Memory B cell (primary cell): ENCODE results near the gene ZC3H12C.

ENCODE experiments used
- ATAC-seq: fragments of 150-1000 bp; cut with Tn5 transposase; 2 replicates; pipeline ENCODE4 v1.10.0; 2021; ENCODE audit warnings: low read depth, mild to moderate bottlenecking, moderate library complexity
- DNase-seq, 2 donors: peaks; one replicate each; pipeline ENCODE4 v3.0.0; 2022; ENCODE audit warnings: low spot score in 2 of 2
- H3K27ac Mint-ChIP-seq: one replicate; pipeline ENCODE4 v1.8.0; 2022; ENCODE audit warnings: mild to moderate bottlenecking, moderate library complexity, mixed read lengths
- H3K27me3 Mint-ChIP-seq: one replicate; pipeline ENCODE4 v1.8.0; 2022; ENCODE audit warnings: mixed read lengths
- H3K36me3 Mint-ChIP-seq: one replicate; pipeline ENCODE4 v1.8.0; 2022; ENCODE audit warnings: mild to moderate bottlenecking, mixed read lengths
- H3K4me1 Mint-ChIP-seq: one replicate; pipeline ENCODE4 v1.8.0; 2022; ENCODE audit warnings: mixed read lengths
- H3K4me3 Mint-ChIP-seq: one replicate; pipeline ENCODE4 v1.8.0; 2022; ENCODE audit warnings: mild to moderate bottlenecking, moderate library complexity, mixed read lengths
- H3K9me3 Mint-ChIP-seq: one replicate; pipeline ENCODE4 v1.8.0; 2022; ENCODE audit warnings: mixed read lengths

The ZC3H12C gene

DNA sequence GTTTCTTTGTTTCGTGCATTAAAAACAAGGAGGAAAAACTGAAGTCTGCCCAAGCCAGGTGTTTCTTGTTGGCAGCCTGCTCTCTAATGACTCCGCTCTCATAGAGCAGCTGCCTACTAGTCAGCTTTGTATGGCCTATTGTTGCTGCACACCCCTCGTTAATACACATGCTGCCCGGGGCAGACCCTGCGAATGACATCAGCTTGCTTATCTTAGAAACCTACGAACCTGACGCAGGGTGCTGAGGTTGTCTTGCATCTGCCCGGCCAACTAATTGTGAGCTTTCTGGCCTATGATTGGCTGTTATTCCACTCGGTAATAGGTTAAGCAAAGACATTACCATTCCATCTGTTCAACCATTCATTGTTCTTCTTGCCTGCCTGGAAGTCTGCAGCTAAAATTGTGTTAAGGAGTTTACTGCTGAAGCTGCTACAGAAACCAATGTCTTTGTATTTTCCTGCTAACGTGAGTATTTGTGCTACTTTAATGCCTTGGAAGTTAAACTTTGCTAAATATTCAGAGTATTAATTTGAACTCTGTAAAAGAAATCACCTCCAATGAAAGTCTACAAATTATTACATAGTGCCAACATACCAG is 37.5 kb downstream of the ZC3H12C start:
- H3K9me3 Mint-ChIP-seq: no peaks in the 10 kb centered on the region
- no peaks in the 10 kb centered on the region for H3K4me1 Mint-ChIP-seq
- H3K4me3 Mint-ChIP-seq: no peak overlapping the region
- H3K36me3 Mint-ChIP-seq: no peaks in the 10 kb centered on the region
- DNase-seq: no peak
- peaks cover 9% of the 10 kb centered on the region for H3K27me3 Mint-ChIP-seq
- no peak for ATAC-seq
- H3K27ac Mint-ChIP-seq: no peak overlapping the region

DNA sequence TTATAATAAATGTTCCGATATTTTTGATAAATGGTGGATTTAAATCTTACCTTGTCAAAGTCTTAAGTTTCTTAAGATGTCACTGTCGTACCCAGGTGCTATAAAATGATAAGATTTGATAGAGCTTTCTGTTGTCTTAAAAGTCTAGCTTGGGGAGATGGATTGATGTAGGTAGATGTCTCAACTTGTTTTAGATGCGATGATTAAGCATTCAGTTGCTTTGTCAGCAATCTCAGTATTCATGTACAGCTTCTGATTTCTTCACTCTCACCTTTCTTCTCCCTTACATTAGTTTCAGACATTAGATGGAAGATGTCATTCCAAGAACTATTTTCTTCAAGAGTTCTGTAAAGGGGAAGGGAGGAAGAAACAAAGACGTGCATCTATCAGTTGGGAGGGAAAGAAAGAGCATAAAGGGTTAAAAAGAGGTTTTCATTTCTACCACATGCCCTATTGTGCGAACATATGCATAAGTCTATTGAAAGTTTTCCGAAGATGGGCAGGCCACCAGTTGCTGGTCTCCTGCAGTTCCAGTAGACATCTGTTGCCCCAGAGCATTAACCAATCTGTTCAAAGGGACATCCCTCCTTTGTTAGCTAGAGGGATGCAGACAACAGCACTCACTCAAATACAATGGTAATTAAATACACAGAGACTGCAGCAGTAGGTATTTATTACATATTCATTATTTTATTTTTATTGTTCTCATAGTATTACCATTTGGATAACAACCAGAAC is 38.4 kb downstream of the ZC3H12C start:
- ATAC-seq: no peak
- Mint-ChIP-seq H3K36me3 (no peaks in the 10 kb centered on the region), H3K27me3 (peaks cover 9% of the 10 kb centered on the region), H3K9me3 (no peaks in the 10 kb centered on the region), H3K27ac (no peak overlapping the region), H3K4me3 (no peak overlapping the region), H3K4me1 (no peaks in the 10 kb centered on the region)
- DNase-seq: no peak

DNA sequence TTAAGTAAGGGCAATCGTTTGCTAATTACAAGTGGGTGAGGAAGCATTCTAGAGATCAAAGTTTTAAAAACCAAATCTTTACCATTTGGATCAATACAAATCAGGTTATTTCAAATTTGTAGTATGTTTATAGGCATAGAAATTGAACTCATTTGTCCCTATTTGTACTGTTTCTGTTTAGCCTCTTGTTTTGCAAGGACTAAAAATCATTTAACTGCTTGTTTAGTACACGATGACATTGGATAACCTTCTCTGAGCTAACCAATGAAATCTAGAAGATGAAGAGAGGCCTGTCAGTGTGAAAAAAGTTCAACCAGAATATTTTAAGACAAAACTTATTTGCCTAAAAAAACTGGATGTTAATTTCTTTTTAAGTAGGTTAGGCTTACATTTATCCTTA is 40.0 kb downstream of the ZC3H12C start:
- Mint-ChIP-seq H3K4me3 (no peak overlapping the region), H3K9me3 (no peaks in the 10 kb centered on the region), H3K27me3 (peaks cover 11% of the 10 kb centered on the region), H3K36me3 (no peaks in the 10 kb centered on the region), H3K4me1 (no peaks in the 10 kb centered on the region), H3K27ac (no peak overlapping the region)
- ATAC-seq (no peak), DNase-seq (no peak)

DNA sequence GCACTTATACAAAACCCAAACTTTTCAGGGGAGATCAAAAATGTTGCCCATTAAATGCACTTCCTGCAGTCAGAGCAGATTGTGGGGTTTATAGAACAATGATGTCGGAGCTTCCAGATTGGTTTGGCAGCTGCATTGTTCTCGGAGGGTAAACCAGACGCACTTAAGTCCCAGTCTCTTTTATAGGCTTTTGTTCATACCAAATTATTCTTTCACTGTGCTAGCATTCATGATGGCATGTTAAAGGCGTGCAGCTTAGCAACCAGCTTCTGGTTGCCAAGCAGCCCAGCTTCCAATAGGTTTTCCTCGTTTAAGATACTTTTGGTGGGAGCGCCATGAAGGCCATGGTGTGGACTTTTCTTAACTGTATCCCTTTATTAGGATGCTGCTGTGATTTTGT is 40.9 kb downstream of the ZC3H12C start:
- ATAC-seq: no peak
- peaks cover 9% of the 10 kb centered on the region for H3K27me3 Mint-ChIP-seq

DNA sequence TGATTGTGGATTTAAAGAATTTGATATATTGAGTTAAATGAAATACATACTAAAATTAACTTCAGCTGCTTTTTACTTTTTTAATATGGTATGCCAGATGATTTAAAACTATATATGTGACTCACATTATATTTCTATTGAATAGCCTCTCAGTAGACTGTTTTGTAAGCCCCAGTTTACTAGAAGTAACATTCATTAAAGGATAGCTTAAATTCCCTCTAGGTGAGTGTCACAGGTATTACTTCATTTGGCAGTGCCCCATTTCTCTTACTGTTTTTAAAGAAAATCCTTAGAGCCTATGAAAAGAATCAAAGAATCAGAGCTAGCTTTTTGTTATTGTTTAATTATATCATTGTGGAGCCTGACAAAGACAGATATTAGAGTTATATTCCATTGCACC is 48.6 kb downstream of the ZC3H12C start:
- Mint-ChIP-seq H3K27me3 (peaks cover 6% of the 10 kb centered on the region), H3K9me3 (peaks cover 2% of the 10 kb centered on the region), H3K36me3 (no peaks in the 10 kb centered on the region), H3K4me3 (no peak overlapping the region), H3K27ac (no peak overlapping the region), H3K4me1 (no peaks in the 10 kb centered on the region)
- ATAC-seq (no peak), DNase-seq (no peak)

More for the DNA sequence above, 40.9 kb downstream of the ZC3H12C start:
- H3K4me3 Mint-ChIP-seq: no peak overlapping the region
- H3K27ac Mint-ChIP-seq: no peak overlapping the region
- no peaks in the 10 kb centered on the region for H3K4me1 Mint-ChIP-seq
- DNase-seq: no peak
- H3K36me3 Mint-ChIP-seq: no peaks in the 10 kb centered on the region
- H3K9me3 Mint-ChIP-seq: no peaks in the 10 kb centered on the region

DNA sequence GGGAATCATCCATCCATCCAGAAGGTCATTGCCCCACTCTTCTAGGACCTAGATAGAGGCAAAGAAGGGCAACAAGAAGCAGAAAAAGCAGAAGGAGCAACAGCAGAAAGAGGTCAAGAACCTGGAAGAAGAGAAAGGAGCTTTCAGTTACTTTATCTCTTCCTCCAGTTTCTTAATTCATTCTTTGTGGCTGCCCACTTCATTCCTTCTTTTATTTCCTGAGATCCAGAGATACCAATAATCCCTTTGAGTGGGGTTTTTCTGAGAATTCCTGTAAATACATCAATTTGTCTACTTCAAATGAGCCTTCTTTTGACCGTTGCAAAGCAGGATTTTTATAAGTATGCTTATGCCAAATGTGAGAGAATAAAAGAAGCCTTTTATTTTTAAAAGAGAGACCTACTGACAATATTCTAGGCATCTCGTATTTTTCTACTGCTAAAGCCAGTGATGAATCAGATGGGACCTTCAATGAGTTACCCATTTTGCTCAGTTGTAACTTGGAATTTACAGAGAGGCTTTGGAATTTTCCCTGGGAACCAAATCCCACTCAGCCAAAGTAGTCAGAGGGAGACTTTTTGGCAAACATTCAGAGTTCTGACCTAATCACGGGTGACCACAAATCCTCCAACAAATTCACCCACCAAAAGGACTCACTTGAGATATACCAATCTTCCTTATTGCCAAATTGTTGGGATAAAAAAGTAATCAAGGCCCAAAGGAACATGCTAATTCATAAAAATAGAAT is 54.9 kb downstream of the ZC3H12C start:
- Mint-ChIP-seq H3K4me3 (no peak overlapping the region), H3K27ac (no peak overlapping the region), H3K4me1 (peaks cover 2% of the 10 kb centered on the region), H3K36me3 (no peaks in the 10 kb centered on the region), H3K9me3 (peaks cover 2% of the 10 kb centered on the region), H3K27me3 (peaks cover 4% of the 10 kb centered on the region)
- DNase-seq (no peak), ATAC-seq (no peak)

DNA sequence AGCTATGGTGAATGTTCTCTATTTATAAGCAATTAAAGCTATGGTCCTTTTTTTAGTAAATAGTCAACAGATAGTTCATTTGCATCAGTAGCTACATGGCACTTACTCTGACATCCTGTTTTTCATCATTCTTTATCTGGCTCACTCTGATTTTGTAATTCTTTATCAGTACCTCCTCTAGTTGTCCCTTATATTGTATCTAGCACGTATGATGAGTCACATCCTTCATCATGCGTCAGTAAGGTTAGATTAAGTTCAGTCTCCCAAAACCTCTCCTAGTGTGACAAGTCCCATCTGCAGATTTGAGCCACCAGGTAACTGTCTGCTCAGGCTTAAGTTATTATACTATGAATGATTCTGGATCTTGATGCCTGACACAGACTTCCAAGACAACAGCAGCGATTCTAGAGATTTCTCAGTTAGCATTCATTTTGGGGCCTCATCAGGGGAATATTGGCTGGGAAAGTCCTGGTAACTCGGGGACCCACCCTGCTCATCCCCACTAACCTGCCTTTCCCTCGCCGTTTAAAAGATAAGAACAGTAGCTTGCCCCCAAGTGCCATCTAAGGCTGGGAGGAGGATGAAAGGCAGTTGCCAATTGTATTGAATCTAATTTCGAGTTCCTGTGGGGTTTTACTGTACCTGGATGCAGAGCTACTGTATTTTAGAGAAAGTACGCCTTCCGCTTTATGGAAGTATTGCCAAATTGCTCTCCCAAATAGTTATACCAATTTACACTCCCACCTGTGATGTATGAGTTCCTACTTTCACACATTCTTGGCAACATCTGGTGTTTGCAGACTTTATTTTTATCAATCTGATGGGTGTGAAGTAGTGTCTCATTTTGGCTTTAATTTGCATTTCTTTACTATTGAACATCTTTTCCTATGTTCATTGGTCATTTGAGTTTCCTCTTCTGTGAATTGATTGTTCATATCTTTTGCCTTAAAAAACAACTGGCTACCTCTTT is 55.9 kb downstream of the ZC3H12C start:
- Mint-ChIP-seq H3K9me3 (peaks cover 2% of the 10 kb centered on the region), H3K27ac (no peak overlapping the region), H3K36me3 (no peaks in the 10 kb centered on the region), H3K4me3 (no peak overlapping the region), H3K27me3 (peaks cover 4% of the 10 kb centered on the region), H3K4me1 (peaks cover 2% of the 10 kb centered on the region)
- ATAC-seq: no peak
- DNase-seq: no peak

GRCh38 chr11:110152199-110152598 is 59.0 kb downstream of the ZC3H12C start:
- no peak overlapping the region for H3K27ac Mint-ChIP-seq

GRCh38 chr11:110153474-110153873 is 60.3 kb downstream of the ZC3H12C start:
- no peaks in the 10 kb centered on the region for H3K9me3 Mint-ChIP-seq
- H3K4me3 Mint-ChIP-seq: no peak overlapping the region
- ATAC-seq: no peak
- H3K36me3 Mint-ChIP-seq: no peaks in the 10 kb centered on the region
- peaks cover 2% of the 10 kb centered on the region for H3K4me1 Mint-ChIP-seq
- no peak overlapping the region for H3K27ac Mint-ChIP-seq
- peaks cover 2% of the 10 kb centered on the region for H3K27me3 Mint-ChIP-seq
- DNase-seq: no peak

More at GRCh38 chr11:110152199-110152598, 59.0 kb downstream of the ZC3H12C start:
- H3K4me1 Mint-ChIP-seq: peaks cover 2% of the 10 kb centered on the region
- H3K4me3 Mint-ChIP-seq: no peak overlapping the region
- ATAC-seq: no peak
- no peaks in the 10 kb centered on the region for H3K36me3 Mint-ChIP-seq
- no peaks in the 10 kb centered on the region for H3K9me3 Mint-ChIP-seq
- DNase-seq: no peak
- H3K27me3 Mint-ChIP-seq: no peaks in the 10 kb centered on the region

GRCh38 chr11:110156503-110156902 is 63.3 kb downstream of the ZC3H12C start:
- H3K4me1 Mint-ChIP-seq: no peaks in the 10 kb centered on the region
- peaks cover 2% of the 10 kb centered on the region for H3K27me3 Mint-ChIP-seq

DNA sequence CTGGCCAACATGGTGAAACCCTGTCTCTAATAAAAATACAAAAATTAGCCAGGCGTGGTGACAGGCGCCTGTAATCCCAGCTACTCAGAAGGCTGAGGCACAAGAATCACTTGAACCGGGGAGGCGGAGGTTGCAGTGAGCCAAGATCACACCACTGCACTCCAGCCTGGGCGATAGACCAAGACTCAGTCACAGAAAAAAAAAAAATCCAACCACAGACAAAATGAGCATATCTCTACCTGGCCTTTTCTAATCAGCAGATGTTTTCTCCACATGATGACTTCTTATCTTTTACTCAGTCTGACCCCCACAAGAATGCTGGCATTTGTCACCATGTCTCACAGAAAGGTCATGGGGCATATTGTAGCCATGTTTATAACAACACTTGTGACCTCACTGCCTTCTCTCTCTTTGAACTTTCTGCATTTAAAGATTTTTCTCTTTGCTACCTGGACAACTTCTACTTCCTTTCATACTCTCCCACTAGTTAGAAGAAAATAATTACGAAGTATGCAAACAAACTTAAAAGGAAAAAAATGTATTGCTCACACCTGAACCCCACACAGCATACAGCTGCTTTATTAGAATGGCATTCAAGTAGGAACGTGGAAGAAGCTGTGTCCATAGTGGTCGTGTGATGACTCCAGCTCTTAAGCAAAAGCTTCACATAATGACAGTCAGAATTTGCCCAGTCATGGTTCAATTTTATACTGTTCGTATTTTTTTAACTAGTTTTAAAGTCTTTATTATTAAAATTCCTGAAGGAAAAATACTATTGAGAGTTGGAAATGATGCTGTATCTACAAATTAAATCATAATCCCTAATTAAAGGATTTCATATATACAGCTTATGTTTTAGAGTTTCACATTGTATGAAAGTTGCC is 65.4 kb downstream of the ZC3H12C start:
- DNase-seq (no peak), ATAC-seq (no peak)
- Mint-ChIP-seq H3K36me3 (no peaks in the 10 kb centered on the region), H3K4me3 (no peak overlapping the region), H3K27me3 (peaks cover 2% of the 10 kb centered on the region), H3K9me3 (no peaks in the 10 kb centered on the region), H3K4me1 (no peaks in the 10 kb centered on the region), H3K27ac (no peak overlapping the region)

More at GRCh38 chr11:110156503-110156902, 63.3 kb downstream of the ZC3H12C start:
- Mint-ChIP-seq H3K9me3 (no peaks in the 10 kb centered on the region), H3K27ac (no peak overlapping the region), H3K36me3 (no peaks in the 10 kb centered on the region), H3K4me3 (no peak overlapping the region)
- DNase-seq: no peak
- no peak for ATAC-seq

- no peaks in the 10 kb centered on the region for H3K36me3 Mint-ChIP-seq
- DNase-seq: no peak
- no peaks in the 10 kb centered on the region for H3K9me3 Mint-ChIP-seq
- H3K27me3 Mint-ChIP-seq: peaks cover 2% of the 10 kb centered on the region
- H3K27ac Mint-ChIP-seq: no peak overlapping the region
- no peak for ATAC-seq
- H3K4me1 Mint-ChIP-seq: no peaks in the 10 kb centered on the region
- no peak overlapping the region for H3K4me3 Mint-ChIP-seq
Observed at GRCh38 chr11:110159476-110159875, 66.3 kb downstream of the ZC3H12C start.

DNA sequence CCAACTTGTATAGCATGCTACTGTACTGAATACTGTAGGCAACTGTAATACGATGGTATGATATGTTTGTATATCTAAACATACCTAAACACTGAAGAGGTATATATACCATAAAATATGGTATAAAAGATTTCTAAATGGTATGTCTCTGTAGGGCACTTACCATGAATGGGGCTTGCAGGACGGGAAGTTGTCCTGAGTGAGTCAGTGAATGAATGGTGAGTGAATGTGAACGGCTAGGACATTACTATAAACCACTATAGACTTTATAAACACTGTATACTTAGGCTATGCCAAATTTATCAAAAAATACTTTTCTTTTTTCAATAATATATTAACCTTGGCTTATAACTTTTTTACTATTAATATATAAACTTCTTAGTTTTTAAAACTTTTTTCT is 66.8 kb downstream of the ZC3H12C start:
- Mint-ChIP-seq H3K27me3 (peaks cover 2% of the 10 kb centered on the region), H3K27ac (no peak overlapping the region), H3K36me3 (no peaks in the 10 kb centered on the region), H3K4me1 (no peaks in the 10 kb centered on the region), H3K9me3 (no peaks in the 10 kb centered on the region), H3K4me3 (no peak overlapping the region)
- DNase-seq: no peak
- no peak for ATAC-seq
